ENCODE data around the gene TERB2.
"Not testable (repeated sequence)": the region's sequence is repeated elsewhere in the genome, so short reads cannot be mapped to it uniquely, and the experiment has no call there.

The TERB2 gene, protein sequence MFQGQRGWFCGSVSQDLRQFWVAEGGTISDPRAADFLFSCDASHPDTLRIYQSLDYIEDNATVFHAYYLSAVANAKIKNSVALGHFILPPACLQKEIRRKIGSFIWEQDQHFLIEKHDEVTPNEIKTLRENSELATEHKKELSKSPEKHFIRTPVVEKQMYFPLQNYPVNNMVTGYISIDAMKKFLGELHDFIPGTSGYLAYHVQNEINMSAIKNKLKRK

DNA sequence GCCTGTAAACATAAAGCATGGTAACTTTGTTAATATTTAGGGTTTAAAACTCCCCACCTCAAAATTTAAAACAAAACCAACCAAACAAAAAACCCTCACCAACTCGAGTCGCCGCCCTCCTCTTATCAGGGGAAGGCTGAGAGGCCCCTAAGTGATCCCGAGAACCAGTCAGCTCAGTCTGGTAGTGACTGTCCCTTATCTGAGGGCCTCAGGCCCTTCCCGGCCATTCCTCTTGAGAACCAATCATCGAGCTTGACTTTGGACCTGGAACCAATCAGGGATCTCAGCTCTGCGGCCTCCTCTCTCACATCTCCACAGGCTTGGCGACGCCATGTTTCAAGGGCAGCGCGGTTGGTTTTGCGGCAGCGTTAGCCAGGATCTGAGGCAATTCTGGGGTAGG lies at the start of gene TERB2:
Gene TERB2 (plus strand): TSS at position 300 of the 400 bp plus-strand sequence. CDS start 32 bp downstream, at position 332.
- DNase-seq, result no peak

- no peak for DNase-seq
These were observed 47.1 kb upstream of the TERB2 start for GRCh38 chr15:44909423-44909822.

DNA sequence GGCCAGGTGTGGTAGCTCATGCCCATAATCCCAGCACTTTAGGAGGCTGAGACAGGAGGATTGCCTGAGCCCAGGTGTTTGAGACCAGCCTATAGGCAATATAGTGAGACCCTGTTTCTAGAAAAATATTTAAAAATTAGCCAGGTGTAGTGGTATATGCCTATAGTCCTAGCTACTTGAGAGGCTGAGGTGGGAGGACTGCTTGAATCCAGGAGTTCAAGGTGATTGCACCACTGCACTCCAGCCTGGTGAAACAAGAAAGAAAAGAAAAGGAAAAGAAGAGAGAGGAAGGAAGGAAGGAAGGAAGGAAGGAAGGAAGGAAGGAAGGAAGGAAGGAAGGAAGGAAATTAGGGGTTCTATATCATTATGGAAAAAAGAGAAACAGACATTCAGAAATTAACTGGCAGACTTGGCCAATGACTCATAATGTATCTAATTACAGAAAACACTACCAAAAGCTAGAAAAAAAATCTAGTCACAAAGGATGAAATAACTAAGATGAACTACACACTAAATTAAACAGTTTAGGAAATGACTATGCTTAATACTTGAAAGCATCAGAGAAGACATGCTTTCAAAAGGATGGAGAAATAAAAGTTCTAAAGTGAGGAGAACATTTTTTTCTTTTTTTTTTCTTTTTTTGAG lies 45.4 kb upstream of the TERB2 start:
- no peak for DNase-seq

DNA sequence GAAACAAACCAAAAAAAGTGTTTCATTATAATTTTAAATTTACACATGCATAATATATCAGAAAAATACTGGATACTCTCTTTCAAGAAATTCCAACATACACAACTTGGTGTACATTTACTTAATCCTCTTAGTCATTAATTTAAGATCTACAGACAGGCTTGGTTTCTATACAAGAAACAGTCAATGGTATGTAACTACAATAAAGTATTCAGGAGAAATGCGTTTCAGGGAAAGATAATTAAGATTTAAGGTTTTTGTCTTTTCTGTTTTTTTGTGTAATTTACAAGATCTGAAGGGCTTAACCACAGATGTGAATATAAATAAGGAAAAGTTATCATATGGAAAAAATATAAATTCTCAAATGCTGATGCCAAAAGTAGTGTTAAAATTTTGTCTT lies 44.3 kb upstream of the TERB2 start:
- DNase-seq, result not testable (repeated sequence)

- not testable (repeated sequence) for DNase-seq
These were observed 43.5 kb upstream of the TERB2 start for GRCh38 chr15:44912974-44913448.

DNA sequence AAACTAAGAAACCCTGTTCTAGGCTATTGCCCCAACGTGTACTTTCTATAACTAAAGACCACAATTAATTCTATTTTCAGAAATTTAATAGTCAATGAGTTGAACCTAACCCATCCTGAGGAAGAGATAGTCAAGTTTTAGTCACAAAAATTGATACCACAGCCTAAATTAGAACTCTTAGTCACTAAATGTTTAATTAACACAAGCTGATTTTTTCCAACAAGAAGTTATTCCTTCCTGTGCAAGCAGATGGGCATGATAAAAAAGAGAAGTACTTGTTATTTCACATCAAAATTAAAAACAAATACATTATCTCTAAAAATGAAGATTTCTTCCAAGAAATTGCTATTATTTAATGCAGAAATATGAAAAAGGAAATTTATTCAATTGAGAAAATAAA lies 38.4 kb upstream of the TERB2 start:
- DNase-seq, result no peak

DNA sequence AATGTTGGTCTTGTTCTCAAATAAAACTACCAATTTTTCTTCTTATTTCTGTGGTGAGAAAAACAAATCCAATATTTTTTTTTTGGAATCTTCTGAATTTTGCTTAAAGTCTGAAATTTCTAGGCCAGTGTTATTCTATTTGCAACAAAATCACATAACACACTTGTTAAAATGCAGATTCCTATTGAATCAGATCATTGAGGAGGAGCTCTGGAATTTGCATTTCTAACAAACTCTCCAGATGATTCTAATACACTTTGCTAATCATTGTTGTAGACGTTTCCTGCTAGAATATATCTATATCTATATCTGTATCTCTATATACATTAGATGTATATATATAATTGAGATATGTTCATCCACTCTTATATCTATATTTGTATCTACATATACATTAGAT lies 27.8 kb upstream of the TERB2 start:
- not testable (repeated sequence) for DNase-seq

- not testable (repeated sequence) for DNase-seq
These were observed 26.2 kb upstream of the TERB2 start for GRCh38 chr15:44930283-44930682.

- DNase-seq, result not testable (repeated sequence)
These were observed 1.8 kb downstream of the TERB2 start for GRCh38 chr15:44958302-44958701.

DNA sequence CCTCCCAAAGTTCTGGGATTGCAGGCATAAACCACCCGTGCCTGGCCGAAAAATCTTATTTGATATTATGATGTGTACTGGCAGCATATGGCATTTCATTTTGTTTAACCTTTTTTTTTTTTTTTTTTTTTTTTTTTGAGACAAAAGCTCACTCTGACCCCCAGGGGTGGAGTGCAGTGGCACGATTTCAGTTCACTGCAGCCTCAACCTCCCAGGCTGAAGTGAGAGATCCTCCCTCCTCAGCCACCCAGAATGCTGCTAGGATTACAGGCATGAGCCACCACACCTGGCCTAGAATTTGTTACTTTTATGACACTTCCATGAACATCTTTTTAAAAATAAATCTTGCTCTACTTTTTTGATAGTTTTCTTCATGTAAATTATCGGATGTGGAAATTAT lies 12.0 kb downstream of the TERB2 start:
- no peak for DNase-seq

DNA sequence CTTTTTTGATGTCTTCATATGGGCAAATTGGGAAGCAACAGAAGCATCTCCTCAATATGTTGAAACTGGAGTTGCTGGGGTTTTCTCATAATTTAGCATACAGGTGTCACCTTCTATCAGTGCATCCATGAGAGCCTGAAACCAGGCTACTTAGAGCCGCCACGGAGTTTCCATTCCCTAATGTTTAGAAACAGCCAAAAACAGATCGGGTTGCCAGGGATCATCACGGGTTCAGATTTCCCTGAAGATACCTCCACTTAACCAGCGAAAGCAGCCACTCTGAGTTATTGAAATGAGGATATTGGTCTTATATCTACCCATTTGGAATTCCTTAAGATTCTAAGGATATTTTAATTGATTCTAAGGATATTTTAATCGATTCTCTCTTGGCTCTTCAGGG lies 14.5 kb downstream of the TERB2 start:
- peak; percentile 33 for DNase-seq

- not testable (repeated sequence) for DNase-seq
These were observed 19.7 kb downstream of the TERB2 start for GRCh38 chr15:44976183-44976582.

- not testable (repeated sequence) for DNase-seq
These were observed 21.3 kb downstream of the TERB2 start for GRCh38 chr15:44977781-44978180.

DNA sequence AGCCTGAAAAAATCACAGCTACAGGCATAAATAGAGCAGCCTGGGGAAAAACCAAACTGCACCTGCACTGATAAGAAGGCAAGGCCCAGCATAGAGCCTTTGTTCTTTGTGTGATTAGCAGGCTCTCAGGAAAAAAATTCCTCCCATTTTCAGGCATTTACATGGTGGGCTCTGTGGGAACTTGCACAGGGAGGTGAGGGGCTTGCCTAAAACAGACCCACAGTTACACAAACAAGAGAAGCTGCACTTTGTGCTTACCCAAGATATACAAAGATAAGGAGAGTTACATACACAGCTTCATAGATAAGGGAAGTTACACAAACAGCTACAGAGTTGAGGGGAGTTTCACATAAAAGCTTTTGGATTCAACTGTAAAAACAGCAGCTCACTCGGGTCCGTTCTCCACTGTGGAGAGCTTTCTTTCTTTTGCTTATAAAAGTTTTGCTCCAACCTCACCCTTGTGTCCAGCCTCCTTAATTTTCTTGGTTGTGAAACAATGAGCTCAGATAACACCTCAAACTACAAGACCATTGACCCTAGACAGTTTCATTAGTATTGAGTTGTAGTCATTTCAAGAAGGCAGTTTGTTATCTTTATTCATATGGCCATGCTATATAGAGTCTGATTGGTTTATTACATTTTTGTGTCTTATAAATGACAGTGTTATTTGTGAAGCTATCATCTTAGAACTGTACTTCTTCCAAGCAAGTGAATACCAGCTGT lies 23.3 kb downstream of the TERB2 start:
- DNase-seq, result not testable (repeated sequence)

- DNase-seq, result not testable (repeated sequence)
These were observed 27.7 kb downstream of the TERB2 start for GRCh38 chr15:44984144-44984543.

GRCh38 chr15:44986346-44987055 lies 30.0 kb downstream of the TERB2 start:
- DNase-seq, result not testable (repeated sequence)

- not testable (repeated sequence) for DNase-seq
These were observed 31.2 kb downstream of the TERB2 start for GRCh38 chr15:44987711-44988110.

- not testable (repeated sequence) for DNase-seq
These were observed 31.8 kb downstream of the TERB2 start for GRCh38 chr15:44988184-44988869.

DNA sequence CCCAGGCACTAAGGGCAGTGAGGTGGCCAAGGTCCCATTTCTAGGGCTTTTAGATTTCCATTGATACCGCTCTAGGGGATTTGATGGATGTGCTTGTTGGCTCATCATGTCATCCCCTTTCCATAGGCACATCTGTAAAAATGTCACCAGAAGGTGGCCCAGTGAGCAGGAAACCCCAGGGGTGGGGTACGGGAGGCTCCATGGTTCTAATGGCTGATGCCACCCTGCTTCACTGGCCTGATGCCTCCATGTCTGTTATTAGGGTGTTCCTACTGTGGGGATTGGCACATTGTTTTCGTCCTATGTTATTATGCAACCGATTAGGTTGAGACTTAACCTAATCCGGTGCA lies 32.4 kb downstream of the TERB2 start:
- not testable (repeated sequence) for DNase-seq

DNA sequence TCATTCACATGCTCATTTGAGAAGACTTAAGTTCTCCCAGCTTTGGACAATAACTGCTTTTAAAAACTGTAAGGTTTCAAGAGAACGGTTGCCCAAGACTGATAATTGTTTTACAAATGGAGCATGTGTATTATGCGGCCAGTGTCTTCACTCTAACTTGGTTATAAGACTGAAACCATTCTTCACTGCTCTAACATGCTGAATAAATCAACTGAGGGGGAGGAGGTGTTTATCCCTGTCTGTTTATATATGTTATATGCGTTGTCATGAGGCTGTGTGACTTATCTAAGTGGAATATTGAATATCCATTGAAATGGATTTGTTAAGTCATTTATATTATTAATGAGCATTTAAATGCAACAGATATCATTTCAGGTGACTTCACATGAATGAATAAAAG lies 41.1 kb downstream of the TERB2 start:
- not testable (repeated sequence) for DNase-seq

DNA sequence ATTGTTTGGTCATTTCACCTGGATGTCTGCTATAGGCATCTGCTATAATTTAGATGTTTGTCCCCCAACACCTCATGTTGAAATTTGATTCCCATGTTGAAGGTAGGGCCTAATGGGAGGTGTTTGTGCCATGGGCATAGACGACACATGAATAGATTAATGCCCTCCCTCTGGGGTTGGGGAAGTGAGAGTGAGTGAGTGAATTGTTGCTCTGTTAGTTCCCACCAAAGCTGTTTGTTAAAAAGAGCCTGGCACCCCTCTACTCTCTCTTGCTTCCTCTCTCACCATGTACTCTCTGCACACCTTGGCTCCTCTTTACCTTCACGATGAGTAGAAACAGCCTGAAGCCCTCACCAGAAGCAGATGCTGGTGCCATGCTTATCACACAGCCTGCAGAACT lies 42.6 kb downstream of the TERB2 start:
- DNase-seq, result no peak

GRCh38 chr15:45001180-45001579 lies 44.7 kb downstream of the TERB2 start:
- not testable (repeated sequence) for DNase-seq

All from NCI-H2029 treated with DMSO at 0.1 percent for 48 hours (cell line).